GM12872 (cell line): ENCODE data around the gene CTNND2.

ENCODE experiments used
- TF ChIP-seq, protein P1 (sequence below): IDR thresholded peaks from 3 replicates; pipeline ENCODE4 v1.5.1; 2011; ENCODE audit warnings: low read depth, mild to moderate bottlenecking, low read length, moderate library complexity; ENCODE audit not compliant: insufficient read depth

The CTNND2 gene

DNA sequence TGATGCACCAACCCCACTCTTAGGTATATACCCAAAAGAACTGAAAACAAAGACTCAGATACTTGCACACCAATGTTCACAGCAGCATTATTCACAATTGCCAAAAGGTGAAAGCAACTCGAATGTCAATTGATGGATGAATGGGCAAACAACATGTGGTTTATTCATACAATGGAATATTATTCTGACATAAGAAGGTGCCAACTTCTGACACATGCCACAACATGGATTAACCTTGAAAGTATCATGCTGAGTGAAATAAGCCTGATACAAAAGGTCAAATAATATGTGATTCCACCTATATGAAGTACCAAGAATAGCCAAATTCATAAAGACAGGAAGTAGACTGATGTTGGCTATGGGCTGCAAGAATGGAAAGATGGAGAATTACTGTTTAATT, 35.0 kb downstream of the CTNND2 start:
- TF ChIP-seq, protein P1, sequence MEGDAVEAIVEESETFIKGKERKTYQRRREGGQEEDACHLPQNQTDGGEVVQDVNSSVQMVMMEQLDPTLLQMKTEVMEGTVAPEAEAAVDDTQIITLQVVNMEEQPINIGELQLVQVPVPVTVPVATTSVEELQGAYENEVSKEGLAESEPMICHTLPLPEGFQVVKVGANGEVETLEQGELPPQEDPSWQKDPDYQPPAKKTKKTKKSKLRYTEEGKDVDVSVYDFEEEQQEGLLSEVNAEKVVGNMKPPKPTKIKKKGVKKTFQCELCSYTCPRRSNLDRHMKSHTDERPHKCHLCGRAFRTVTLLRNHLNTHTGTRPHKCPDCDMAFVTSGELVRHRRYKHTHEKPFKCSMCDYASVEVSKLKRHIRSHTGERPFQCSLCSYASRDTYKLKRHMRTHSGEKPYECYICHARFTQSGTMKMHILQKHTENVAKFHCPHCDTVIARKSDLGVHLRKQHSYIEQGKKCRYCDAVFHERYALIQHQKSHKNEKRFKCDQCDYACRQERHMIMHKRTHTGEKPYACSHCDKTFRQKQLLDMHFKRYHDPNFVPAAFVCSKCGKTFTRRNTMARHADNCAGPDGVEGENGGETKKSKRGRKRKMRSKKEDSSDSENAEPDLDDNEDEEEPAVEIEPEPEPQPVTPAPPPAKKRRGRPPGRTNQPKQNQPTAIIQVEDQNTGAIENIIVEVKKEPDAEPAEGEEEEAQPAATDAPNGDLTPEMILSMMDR: no peak

DNA sequence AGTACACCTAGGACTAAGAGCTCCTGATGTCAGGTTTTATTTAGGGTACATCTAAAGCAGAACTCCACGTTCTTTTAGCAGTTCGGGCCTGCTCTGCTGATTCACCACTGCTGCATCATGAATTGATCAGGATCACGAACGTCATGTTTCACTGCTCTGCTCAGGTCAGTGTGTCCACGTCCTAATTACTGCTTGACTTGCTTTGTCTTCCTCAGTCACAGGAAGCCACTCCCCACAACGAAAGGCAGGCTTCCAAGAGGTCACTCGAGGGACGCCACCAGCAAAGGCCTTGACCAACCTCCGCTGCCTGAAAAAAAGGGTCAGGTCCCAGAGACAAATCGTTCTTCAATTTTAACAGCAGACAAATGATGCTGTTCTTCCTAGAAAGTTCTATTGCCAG, 40.3 kb downstream of the CTNND2 start:
- TF ChIP-seq, protein P1: no peak

DNA sequence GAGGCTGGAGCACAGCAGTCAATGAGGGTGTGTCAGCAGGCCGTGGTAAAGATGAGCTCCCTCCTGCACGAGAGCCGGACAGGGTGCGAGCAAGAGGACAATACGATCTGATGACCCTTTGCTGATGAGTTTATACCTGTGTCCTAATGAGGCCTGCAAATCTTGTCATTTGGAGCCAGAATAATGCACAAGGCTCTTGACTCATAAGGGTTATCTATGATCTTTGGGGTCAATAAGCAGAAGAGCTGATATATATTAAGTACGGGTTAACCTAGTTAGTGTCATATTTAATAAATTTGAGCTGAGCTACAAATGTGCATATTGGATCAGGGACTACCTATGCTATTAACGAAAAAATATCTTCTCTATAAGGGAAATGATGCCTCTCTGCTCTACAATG, 46.9 kb downstream of the CTNND2 start:
- TF ChIP-seq, protein P1: no peak

DNA sequence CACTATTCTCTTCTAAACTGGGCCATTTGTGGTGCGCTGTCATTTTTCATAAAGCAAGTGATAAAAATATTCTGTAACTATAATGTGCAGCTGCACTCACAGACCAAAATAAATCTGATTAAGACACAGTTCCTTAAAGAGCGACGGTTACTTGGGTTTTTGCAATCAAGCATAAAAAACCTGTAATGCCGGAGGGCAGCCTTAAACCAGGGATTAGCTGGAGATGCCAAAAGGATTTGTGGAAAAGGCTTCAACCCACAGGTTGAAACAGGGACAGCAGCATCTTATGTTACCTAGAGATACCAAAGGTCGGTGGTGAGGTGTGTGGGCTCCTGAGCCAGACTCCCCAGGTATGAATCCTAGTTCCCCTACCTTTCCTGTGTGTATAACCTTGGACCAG, 49.3 kb downstream of the CTNND2 start:
- TF ChIP-seq, protein P1: no peak

DNA sequence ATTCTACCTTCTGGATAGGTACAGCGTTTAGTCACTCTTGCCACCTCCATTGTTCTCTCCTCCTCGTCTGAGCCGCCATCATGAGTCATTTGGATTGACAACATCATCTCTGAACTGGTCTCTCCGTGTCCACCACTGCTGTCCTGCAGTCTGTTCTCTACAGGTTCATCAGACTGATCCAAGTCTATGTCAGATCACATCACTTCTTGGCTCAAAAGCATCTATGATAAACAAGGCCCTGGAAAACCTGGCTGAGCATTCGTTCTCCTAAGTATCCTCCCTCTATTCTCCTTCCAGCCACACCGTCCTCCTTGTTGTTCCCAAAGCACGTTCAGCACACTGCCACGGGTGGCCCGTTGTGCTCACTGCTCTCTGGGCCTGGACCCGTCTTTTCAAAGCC, 50.5 kb downstream of the CTNND2 start:
- TF ChIP-seq, protein P1: no peak

DNA sequence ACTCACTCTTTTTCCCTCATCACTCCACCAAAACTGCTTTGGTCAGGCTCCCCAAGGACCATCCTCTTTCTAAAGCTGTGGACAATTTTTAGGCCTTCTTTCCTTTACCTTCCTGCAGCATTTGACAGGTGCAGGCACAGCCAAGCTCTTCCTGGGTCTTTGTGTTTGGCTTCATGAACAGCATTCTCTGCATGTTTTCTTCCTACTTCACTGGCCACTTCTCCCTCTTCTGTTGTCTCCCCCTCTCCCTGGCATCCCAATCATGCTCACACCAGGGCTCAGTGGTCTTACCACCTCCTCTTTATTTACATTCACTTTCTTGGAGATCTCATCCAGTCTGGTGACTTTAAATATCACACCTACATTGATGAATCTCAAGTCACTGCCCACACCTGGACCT, 51.1 kb downstream of the CTNND2 start:
- TF ChIP-seq, protein P1: no peak

DNA sequence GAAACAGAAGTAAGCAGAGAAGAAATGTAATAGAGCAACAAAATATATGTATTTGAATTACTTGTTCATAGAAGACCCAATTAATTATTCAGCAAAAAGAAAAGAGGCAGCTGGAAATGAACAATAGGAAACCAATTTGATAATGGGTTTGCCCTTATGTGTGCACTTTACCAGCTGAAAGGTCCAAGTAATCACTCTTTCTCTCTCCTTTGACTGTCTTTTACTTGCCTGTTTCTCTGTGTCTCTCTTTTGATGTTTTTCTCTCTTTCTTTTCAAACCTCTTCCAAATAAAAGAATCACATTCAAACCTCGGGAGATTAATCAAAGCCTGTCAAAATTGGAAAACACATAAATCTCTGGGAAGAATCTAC, 51.5 kb downstream of the CTNND2 start:
- TF ChIP-seq, protein P1: no peak
